Measurements from ENCODE around the gene DNPH1. TPM values are rescaled to one million over a fixed set of nuclear protein-coding genes. Genes with fewer than 3 reads are reported as not detected.

Gene DNPH1, protein sequence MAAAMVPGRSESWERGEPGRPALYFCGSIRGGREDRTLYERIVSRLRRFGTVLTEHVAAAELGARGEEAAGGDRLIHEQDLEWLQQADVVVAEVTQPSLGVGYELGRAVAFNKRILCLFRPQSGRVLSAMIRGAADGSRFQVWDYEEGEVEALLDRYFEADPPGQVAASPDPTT
- polyA plus RNA-seq (ENCODE audit: insufficient read length) = 15.2 TPM

DNA sequence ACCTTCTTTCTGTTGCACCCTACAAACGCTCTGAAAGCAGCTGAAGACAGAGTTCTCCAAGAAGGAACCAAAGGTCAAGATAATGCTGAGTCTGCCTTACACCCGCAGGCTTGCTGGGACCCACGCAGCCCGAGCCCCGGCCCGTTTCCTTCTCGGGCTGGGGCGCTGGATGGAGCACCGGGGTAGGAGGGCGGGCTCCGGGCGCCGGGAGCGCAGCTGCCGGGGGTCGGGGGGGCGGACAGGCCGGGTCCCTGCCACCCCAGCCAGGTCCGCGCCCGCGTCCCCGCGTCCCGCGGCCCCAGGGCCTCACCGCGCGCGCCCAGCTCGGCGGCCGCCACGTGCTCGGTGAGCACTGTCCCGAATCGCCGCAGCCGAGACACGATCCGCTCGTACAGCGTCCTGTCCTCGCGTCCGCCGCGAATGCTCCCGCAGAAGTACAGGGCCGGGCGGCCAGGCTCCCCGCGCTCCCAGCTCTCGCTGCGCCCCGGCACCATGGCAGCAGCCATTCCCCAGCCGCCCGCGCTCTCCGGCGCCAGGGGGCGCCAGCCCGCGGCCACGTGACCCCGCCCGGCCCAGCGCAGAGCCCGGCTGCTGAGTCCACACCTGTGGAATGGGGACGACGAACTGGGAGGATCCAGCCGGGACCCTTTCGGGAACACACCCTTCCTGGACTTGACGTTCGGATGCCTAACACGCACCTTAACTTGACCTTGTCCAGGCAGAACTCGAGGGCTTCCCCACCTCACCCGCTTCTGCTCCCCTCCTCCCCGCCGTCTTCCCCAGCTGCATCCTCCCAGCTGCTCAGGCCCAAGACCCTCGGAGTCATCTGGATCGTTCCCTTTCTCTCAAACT lies at the start of gene DNPH1:
Gene DNPH1 (minus strand): TSS at position 531 of the 852 bp plus-strand sequence. CDS start 25 bp downstream, at position 506.
- DNase-seq (ENCODE audit: low read depth) = peak; percentile 32

DNA sequence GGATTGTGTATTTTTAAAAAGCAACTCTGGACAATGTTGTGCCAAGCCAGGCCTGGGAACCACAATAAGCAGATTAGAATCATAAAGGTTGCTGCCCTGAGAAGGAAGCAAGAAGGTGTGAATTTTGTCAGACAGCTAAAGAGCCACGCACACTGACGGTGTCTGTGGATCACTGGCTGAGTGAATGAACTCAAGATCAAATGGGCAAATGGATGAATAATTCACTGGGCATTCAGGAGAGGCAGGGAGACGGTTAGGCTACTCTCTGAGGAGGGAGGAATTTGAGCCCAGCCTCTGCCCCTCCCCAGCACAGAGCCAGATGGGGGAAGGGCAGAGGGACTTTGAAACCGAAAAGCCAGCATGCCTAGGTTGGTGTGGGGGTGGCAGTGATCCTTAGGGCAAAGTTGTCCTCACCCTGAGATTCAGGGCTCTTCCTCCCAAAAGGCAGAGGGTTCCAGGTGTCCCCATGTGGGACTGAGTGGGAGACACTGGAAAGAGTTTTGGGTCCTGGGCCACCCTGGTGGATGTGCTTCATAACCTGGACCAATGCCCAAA lies 49.3 kb upstream of the DNPH1 start:
- DNase-seq (ENCODE audit: low read depth) = no peak

DNA sequence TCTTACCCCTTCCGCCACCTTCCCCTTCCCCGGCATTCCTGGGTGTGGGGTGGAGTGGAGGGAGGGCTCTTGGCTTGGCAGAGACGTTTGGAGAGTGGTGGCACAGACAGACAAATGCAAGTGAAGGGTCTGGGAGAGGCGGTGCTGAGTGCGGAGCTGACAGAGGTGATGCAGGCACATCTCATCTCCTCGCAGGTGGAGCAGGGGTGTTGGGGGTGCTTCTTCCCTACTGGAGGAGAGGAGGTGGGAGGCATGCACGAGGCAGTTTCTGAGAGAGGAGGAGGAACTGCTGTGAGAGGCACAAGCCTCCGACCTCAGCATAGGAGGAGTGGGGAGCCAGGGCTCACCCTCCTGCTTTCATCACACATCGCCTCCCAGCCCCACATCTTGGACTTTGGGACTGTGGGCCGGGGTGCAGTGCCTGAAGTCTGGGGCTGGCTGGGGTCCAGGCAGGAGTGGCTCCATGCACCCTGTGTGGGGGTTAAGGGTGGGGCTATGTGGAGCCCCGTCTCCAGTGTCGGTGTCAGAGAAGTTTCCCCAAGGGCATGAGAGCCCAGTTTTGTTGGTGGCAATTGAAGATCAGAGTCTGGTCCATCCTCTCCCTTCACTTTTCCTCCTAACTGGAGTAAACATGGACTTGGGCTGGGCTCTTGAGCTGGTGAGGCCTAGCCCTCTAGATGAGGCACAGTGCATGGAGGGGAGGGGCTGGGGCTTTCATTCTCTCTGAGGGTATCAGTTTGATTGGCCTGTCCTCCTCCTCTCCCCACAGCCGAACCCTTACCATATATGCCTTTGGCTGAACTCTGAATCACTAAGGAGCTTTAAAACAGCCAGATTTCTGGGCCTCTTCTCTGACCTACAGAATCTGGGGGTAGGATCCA lies 48.6 kb upstream of the DNPH1 start:
- no peak for DNase-seq (ENCODE audit: low read depth)

DNA sequence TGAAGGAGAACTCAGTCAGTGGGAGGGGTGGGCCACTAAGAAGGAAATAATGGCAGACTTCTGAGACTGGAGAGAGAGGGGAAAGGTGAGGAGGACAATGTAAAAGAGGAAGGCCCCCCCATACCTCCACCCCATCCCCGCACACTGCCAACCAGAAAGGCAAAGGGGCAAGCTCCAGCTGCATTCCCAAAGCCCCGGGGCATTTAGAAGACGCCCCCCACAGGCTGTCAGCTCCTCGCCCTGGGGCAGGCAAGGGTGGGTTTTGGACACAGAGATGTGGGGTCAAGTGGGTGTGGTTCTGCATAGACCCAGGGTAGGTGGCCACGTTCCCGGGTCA lies 48.0 kb upstream of the DNPH1 start:
- no peak for DNase-seq (ENCODE audit: low read depth)

DNA sequence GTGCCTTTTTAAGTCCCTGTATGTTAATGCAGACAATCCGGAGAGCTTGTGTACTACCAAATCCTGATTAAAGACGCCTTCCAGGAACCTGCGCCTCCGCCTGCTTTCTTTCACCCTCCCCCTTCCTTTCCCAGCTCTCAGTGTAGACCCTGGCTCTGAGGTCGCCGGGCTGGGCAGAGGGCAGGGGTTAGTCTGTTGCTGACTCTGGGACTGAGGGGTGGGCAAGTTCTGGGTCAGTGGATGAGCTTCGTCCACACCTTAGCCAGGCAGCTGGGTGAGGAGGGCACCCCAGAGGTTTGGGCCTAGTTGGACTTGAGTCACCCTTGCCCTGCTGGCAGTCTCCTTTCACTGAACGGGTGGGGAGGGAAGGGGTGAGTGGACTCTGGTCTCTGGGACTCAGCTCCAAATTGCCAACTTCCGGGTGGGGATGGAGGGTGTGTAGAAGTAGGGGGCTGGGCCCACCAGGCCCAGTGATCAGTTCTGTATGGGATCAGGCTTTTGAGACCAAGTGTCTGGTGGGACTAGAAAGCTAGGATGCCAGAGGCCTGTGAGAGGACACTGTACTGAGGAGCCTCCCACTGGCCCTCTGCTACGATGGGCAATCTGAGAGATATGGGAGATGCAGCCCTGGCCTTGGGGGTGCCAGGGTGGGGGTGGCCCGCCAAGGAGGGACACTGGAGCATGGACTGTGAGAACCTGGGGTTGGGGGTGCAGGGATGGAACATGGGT lies 47.5 kb upstream of the DNPH1 start:
- no peak for DNase-seq (ENCODE audit: low read depth)

DNA sequence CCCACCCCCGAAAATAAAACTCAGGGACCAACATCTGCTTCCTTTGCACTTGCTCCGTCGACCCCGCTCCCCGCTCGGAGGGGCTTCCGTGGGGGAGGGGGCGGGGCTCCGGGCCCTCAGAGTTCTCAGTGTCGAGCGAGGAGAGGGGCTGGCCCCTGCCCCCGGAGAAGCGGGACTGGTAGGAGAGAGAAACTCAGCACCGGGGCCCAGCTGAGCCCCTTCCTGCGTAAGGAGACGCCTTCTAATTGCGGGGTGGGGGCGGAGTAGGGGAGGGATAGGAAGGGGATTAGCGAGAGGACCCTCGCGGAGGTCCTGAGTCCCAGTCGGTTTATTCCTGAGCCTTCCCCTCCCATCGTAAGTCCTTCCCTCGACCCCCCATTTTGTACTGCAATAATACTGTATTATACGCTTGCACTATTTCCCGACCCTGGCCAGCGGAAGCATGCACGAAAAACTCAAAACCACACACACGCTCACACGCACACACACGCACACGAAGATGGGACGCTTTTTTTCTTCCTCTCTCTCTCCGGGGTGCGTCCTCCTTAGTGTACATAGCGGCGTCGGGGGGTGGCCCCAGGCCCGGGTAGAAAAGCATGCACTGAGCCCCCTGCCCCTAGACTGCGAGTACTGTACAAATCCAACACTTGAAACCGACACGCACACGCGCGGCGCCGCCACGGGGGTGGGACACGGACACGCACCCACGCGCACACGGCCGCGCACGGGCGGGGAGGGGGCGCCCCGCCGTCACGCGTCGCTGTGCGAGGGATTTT lies 46.7 kb upstream of the DNPH1 start:
- DNase-seq (ENCODE audit: low read depth) = no peak

DNA sequence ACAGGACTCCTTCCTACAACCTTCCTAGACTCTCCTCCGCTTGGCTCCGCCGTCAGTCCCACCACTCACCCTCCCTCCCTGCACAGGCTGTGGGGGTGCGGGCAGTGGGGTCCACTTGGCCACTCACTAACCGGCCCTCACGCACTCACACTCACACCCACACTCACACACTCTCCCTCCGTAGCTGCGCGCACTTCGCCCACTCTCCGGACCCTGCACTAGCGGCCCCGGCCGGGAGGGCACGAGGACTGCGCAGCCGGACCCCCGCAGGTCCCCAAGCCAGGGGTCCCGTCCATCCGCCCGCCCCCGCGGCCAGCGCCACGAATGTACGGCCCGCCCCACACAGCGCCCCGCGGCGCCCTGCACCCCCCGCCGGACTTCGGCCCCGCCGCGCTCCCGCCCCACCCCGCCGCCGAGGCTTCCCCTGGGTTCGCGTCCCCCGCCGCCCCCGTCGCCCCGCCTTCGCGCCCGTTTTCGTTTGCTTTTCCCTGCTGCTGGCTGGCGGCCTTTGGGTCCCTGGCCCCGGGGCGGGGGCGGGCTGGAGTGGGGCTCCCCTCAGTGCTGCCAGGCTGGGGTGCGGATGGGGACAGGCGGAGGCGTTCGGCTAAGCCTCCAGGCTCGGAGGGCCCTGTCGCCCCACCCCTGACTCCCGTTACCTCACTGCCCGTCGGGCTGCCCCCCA lies 45.8 kb upstream of the DNPH1 start:
- no peak for DNase-seq (ENCODE audit: low read depth)

DNA sequence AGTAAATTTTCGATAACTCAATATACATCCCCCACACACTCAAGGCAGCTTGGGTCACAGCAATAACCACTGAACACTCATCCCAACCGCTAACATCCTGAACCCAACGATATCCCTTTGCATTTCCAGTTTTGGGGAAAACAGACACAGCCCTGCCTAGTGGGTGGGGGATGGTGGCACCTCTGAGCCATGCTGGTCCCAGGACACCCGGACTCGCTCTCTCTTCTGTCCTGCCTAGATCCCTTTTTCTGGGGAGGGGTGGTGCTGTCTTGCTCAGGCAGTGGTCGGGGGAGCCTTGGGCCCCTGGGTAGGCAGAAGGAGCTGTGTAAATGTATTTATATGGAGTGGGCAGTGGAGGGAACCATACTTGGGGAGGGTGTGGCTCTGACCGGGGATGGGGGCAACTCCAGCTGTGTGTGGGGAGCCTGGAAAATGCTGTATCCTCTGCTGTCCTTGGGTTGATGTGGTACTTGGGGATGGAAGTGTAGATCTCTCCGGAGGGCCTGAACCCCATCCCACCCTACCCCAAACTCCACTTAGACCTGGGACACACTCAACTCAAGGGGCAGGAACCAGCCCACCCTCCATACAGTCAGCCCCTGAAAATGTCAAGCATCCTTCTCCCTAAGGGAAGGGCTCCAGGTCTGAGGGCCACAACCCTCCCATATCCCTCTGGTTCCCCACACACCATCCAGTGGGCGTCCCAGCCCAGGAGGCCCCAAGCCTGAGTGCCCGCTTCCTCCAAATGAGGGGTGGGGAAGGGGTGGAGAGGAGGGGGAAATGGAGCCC lies 45.0 kb upstream of the DNPH1 start:
- DNase-seq (ENCODE audit: low read depth) = no peak

DNA sequence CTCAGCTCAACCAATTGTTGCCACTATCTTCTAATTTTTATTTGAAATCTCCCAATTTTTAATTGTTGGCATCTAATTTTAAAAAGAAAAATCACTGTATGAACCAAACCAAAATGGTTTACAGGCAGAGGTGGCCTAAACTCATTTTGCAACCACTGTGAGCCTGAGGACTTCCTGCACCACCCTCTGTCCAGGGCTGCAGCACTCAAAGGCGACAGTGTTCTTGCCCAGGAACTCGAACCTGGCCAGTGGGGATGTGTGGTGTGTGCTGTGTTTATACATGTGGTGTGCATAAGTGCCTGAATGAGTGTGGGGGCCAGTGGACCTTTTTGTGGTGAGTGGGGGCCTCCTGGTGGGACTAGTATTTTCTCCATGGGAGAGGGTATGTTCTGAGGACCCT lies 44.4 kb upstream of the DNPH1 start:
- DNase-seq (ENCODE audit: low read depth) = no peak

DNA sequence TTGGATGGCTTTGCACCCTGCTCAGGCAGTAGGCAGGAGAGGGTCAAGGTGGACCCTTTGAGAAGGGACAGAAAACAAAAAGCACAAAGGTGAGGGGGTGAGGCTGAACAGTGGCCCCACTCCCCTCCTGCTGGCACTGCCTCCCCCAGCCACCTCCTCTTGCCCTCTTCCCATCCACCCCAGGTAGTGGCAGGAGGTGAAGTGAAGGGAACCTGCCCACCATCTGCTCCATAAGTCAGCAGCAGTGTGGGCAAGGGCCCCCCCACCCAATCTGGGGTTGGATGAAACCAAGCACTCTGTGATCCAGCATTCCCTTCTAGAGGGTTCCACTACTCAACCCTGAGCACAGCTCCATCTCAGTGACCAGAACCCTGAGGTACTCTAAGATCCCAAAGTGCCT lies 42.7 kb upstream of the DNPH1 start:
- DNase-seq (ENCODE audit: low read depth) = no peak

DNA sequence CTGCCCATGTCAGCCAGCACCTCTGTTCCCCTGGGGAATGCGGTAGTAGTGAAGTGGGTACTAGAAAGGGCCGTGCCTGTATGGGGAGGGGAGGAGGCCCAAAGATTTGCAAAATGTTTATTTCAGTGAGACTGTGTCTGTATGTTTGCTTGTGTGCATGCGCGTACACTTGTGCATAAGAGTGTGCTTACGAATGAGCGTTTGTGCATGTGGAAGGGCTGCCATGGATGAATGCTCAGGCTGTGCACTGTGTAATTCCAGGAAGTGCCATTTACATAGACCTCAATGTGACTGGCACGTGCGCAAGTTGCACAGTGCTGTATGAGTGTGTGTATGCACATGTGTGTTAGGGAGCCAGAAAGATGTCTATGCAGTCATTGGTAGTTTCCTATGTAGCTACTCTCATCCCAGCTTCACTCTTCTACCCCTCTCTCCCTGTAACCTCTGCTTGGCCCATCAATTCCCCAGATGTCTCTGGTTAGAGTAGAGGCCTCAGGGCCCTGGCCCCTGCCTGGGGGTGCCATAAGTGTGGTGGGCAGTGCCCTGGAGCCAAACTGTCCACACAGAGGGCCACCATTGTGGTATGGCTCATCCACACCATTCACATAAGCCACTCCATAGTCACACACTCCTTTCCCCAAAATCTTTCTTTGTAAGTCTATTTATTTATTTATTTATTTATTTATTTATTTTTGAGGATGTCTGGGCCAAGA lies 42.0 kb upstream of the DNPH1 start:
- no peak for DNase-seq (ENCODE audit: low read depth)

DNA sequence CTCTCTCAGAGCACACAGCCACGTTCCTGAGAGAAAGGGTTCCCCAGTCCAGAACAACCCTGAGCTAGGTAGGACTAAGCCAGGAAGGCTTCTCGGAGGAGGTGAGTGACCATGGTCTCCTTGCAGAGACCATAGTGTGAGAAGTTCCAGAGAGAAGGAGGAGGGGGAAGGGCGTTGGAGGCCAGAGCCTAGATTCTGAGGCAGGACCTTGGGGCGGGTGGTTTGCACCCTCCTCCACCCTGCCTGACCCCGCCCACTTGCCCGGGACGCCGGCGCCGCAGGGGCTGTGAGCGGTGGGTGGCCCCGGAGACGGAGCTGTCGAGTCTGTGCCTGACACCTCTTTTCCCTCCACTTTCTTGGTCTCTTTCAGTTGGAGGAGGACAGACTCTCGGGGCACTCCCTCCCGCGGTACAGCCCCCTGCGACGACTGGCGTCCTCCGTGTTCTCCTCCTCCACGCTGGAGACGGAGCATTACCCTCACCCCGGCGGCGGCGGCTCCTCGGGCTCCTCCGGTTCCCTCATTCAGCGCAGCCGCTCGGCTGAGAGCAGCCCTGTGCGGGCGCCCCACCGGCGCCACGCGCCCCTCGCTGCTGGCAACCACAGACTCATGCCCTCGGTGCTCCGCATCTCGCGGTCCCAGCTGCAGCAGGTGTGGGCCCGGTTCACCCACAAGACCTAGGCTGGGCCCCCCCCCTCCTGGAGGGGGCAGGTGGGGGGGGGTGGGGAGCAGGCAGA lies 40.2 kb upstream of the DNPH1 start:
- no peak for DNase-seq (ENCODE audit: low read depth)

DNA sequence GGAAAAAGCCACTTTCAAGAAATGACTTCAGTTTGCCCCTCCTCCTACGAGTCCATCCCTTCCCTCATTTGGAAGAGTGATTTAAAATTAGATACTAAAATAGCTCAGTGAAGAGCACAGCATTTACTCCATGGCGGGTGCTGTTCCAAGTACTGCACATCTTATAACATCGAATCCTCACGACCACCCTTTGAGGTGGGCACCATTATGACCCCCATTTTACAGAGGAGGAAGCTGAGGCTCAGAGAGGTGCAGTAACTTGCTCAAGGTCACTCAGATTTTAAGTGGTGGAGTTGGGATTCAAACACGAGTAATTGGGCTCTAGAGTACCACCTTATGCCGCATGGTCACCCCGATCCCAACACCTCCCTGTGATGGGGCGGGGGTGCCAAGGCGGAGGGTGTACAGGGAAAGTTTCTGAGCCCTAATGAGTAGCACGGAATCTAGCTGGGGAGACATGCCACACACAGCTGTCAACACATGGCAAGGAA lies 39.5 kb upstream of the DNPH1 start:
- DNase-seq (ENCODE audit: low read depth) = no peak

DNA sequence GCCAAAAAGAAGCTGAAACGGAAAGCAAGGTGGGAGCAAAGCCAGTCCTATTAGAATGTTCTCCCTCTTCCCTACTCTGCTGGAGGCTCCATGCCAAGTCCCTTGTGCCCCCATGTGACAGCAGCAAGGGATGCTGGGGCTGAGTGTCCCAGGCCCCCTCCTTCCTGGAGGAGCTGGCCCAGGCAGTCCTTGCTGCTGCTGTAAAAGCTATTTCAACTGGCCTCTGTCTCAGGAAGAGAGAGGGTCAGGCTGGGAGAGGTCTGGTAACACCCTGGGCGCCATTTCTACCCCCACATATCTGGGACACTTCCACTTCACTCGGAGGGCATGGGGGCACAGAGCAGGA lies 39.0 kb upstream of the DNPH1 start:
- no peak for DNase-seq (ENCODE audit: low read depth)

DNA sequence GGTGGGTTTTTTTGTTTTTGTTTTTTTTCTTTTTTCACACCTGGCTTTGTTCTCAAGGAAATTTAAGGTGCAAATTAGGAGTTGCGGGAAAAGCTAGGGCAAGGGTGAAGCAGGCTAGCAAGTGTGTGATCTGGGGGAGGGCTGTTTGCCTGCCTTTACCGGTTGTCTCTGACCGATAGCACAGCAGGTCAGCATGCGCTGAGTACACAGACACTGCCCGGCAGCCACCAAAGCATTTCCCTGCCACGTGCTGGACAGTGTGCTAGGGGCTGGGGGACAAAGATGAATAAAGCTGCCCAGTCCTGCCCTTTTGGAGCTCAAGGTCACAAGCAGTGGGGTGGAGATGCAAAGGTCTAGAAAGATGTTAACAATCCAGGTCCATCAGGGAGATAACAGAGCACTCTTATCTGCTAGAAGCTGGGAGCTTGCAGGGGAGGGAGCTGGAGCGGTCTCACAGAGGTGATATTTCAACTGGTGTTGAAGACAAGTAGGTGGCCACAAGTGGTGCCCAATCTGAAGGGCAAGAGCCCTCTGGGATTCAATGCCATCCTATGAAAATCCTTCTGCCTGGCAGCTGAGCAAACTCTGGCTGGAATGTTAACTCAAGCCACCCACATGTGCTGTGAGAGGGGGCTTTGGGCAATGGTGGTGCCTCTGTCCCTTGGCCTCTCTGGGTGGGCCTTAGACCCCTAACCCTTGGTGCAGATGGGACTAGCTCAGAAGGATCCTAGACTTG lies 38.5 kb upstream of the DNPH1 start:
- DNase-seq (ENCODE audit: low read depth) = no peak

DNA sequence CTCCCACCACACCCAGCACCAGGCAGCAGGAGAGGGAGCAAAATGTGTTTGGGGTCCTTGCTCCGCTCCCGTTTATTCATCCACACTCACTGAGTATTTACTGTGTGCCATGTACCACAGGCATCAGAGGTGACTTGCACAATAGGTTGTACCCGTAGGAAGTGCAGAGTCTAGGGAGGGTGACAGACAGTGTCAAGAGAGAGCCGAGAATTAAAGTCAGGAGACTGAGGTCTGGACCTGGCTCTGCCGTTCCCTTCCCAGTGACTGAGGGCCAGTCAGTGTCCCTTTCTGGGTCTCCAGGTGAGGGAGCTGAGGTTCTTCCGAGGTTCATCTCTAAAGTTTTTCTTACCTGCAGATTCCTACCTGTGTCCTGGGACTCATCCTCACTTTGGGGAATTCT lies 36.3 kb upstream of the DNPH1 start:
- DNase-seq (ENCODE audit: low read depth) = no peak

DNA sequence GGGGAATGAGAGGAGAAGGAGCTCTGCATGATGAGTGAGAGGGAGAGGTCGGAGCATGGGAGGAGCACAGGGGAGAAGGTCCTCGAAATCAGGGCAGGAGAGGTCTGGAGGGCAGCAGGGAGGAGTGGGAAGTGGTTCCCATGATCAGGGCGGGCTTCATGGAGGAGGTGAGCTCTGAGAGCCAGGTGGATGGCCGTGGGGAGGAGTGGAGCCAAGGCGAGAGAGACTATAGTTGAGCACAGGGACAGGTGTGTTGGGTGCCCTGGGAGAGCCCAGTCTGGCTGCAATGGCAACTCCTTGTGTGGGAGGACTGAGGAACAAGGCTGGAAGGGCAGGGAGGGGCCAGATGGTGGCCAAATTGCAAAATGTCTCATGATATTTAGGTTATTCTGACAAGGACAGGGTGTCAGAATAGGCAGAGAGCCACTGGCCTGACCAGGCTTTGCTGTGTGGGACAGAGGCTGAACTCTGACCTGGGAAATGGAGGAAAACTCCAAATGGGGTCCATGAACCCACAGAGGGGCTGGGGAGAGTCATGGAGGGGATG lies 35.4 kb upstream of the DNPH1 start:
- DNase-seq (ENCODE audit: low read depth) = no peak

Data from forelimb muscle (tissue), 1 donor.